Measurements from ENCODE around the gene SLX1B. TPM values are rescaled to one million over a fixed set of nuclear protein-coding genes. Genes with fewer than 3 reads are reported as not detected.
"Not testable (repeated sequence)": the region's sequence is repeated elsewhere in the genome, so short reads cannot be mapped to it uniquely, and the experiment has no call there.

Gene SLX1B
- total RNA-seq, 2 experiments from 2014 or later, result 19.9 to 68.2 TPM

- H3K4me3 Mint-ChIP-seq, H3K4me1 Mint-ChIP-seq, DNase-seq, H3K27ac Mint-ChIP-seq, POLR2A ChIA-PET, H3K27me3 Mint-ChIP-seq, H3K9me3 Mint-ChIP-seq, H3K36me3 Mint-ChIP-seq: not testable (repeated sequence)
- ATAC-seq (ENCODE audit: low read depth), result peak; percentile 73
Observed at GRCh38 chr16:29472065-29472464, 17.7 kb downstream of the SLX1B start.

- H3K36me3 Mint-ChIP-seq; POLR2A ChIA-PET; H3K27me3 Mint-ChIP-seq; ATAC-seq (ENCODE audit: low read depth); H3K27ac Mint-ChIP-seq; H3K9me3 Mint-ChIP-seq; H3K4me1 Mint-ChIP-seq; H3K4me3 Mint-ChIP-seq: not testable (repeated sequence)
- DNase-seq, result peak; percentile 11
Observed at GRCh38 chr16:29482276-29482675, 27.9 kb downstream of the SLX1B start.

GRCh38 chr16:29506308-29506707, 52.0 kb downstream of the SLX1B start, which contains the start of gene NPIPB12:
NPIPB12 (minus strand) TSS chr16:29506408.
- POLR2A ChIA-PET; ATAC-seq (ENCODE audit: low read depth); H3K4me1 Mint-ChIP-seq; H3K27ac Mint-ChIP-seq; H3K9me3 Mint-ChIP-seq; H3K36me3 Mint-ChIP-seq; H3K4me3 Mint-ChIP-seq; DNase-seq; H3K27me3 Mint-ChIP-seq: not testable (repeated sequence)

Other genes starting within 250 kb of the SLX1B start
- gene NPIPB11, start 47.8 kb upstream of the SLX1B start, total RNA-seq, result 1 to 10 TPM; 1.9 to 2.4 TPM
- gene BOLA2, start 182 bp upstream of the SLX1B start, total RNA-seq, result 10 to 100 TPM in 1 of 2 experiments, 1 to 10 TPM in 1; 8.6 to 12.1 TPM
- gene SULT1A4, start 5.4 kb downstream of the SLX1B start, total RNA-seq, result 1 to 10 TPM; 1.5 to 2.4 TPM
- gene NPIPB12, start 51.9 kb downstream of the SLX1B start, total RNA-seq, result 100 to 1,000 TPM; 105 to 121 TPM
- gene SPN, start 208.7 kb downstream of the SLX1B start, total RNA-seq, result 100 to 1,000 TPM; 255 to 263 TPM
- gene QPRT, start 224.6 kb downstream of the SLX1B start, total RNA-seq, result 10 to 100 TPM in 1 of 2 experiments, 1 to 10 TPM in 1; 7.4 to 10.0 TPM

Measured in activated naive CD8-positive, alpha-beta T cell treated with anti-CD3 and anti-CD28 coated beads, Interleukin-2, amount 10 ng/mL, durations not matched to agents 7 days and 5 days (primary cell).